Measurements from ENCODE around the gene ANKRD39.

The ANKRD39 gene

GRCh38 chr2:96826546-96827278 is 31.1 kb downstream of the ANKRD39 start:
- no peak for DNase-seq

DNA sequence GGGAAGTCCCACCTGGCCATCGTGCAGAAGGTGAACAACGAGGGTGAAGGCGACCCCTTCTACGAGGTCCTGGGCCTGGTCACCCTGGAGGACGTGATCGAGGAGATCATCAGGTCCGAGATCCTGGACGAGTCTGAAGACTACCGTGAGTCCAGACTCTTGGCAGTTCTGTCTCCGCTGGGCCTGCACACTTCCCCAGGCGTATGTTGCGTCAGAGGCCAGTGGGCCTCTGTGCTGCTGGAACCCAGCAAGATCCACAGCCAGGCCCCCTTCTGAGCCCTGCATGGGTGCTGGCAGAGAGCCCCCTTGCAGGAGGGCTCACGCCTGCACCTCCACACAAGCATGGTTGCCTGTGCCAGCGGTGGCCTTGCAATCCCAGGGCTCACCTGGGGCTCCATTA is 32.8 kb downstream of the ANKRD39 start:
- no peak for DNase-seq

- DNase-seq: no peak
Measured at GRCh38 chr2:96824079-96824870, 33.5 kb downstream of the ANKRD39 start.

- no peak for DNase-seq
Measured at GRCh38 chr2:96823198-96823597, 34.6 kb downstream of the ANKRD39 start.

- DNase-seq: no peak
Measured at GRCh38 chr2:96822786-96823185, 35.0 kb downstream of the ANKRD39 start.

GRCh38 chr2:96821113-96821675 is 36.6 kb downstream of the ANKRD39 start:
- DNase-seq: no peak

DNA sequence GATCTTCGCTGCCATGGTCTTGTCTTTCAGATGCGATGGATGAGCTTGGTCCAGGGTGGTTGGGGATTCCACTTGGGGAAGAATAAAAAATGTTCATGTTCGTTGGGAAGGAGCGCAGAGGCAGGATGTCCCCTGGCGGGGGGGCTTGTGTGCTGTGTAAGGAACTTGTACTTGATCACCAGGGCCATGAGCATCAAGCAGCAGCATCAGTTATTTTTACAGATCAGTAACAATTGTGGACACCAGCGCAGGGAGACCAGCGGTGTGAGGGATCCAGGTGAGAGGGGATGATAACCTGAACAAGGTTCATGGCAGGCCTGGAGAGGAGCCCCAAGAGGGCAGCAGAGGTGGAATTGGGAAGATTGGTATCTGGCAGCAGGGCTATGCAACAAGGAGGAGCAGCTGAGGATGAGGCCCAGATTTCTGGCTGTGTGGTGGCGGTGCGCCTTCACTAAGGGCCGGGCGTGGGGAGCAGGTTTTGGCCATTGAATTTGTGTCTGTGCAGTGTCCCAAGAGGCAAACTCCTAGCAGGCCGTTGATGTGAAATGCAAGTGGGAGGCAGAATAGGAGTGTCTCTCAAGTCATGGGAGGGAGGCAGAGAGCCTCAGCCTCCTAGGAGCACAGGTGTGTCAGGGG is 37.8 kb downstream of the ANKRD39 start:
- DNase-seq: no peak

DNA sequence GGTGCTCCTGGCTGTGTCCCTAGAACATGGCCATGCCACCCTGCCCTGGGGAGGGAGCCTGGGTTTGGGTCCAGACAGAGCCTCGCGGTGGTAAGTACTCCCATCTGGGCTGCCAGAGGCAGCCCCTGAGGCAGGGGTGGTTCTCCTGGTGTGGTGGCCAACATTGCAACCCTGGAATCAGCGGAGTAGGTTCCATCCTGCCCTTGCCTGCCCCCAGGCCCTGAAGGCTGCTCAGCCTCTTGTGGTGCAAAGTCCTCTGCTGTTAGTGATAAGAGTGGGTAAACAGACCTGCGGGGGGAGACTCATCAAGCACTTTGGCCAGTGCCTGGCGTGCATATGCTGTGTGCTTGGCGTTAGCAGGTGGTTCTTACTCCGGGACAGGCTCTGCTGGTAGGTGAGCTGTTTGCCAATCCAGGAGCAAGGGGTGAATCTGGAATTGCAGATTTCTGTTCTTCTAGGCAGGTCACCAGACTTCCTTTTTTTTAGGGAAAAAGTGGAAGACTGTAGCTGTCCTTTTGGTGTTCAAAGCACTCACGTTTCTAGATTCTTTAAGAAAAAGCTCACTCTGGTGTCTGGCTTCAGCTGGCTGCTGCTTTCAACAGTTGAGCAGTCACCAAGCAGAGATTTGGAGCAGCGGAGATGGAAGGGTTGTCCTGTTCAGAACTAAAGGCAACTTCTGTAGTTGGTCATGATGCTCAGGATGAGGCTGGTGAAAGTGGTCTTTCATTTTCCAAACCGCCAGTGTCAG is 38.5 kb downstream of the ANKRD39 start:
- no peak for DNase-seq

DNA sequence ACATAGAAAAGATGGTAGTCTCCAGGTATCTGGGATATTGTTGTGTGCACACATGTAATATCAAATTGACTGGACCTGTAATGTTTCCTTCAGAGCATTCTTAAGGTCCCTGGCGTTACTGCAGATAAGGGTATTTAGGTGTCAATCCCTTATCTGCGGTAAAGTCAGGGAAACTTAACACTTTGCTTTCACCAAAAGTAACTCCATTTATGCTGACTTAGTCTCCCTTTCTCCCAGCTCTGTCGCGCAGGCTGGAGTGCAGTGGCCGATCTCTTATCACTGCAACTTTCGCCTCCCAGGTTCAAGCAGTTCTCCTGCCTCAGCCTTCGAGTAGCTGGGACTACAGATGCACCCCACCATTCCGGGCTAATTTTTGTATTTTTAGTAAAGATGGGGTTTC is 39.9 kb downstream of the ANKRD39 start:
- no peak for DNase-seq

DNA sequence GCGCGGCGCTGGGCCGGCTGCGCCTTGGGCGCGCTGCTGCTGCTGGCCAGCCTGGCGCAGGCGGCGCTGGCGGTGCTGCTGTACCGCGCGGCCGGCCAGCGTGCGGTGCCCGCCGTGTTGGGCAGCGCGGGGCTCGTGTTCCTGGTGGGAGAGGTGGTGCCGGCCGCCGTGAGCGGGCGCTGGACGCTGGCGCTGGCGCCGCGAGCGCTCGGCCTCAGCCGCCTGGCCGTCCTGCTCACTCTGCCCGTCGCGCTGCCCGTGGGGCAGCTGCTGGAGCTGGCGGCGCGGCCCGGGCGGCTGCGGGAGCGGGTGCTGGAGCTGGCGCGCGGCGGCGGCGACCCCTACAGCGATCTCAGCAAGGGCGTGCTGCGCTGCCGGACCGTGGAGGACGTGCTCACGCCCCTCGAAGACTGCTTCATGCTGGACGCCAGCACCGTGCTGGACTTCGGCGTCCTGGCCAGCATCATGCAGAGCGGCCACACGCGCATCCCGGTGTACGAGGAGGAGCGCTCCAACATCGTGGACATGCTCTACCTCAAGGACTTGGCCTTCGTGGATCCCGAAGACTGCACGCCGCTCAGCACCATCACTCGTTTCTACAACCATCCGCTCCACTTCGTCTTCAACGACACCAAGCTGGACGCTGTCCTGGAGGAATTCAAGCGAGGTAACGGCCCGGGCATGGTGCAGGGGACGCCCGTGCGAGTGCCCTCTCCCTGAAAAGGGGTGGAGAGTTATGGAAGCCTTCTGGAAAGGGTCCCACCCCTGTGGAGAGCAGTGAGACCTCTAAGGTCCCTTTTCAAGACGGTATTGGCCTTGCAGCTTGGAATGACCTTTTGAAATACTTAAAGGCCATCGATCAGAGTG is 40.7 kb downstream of the ANKRD39 start:
- peak; percentile 40 to 79 (median 67) for DNase-seq

DNA sequence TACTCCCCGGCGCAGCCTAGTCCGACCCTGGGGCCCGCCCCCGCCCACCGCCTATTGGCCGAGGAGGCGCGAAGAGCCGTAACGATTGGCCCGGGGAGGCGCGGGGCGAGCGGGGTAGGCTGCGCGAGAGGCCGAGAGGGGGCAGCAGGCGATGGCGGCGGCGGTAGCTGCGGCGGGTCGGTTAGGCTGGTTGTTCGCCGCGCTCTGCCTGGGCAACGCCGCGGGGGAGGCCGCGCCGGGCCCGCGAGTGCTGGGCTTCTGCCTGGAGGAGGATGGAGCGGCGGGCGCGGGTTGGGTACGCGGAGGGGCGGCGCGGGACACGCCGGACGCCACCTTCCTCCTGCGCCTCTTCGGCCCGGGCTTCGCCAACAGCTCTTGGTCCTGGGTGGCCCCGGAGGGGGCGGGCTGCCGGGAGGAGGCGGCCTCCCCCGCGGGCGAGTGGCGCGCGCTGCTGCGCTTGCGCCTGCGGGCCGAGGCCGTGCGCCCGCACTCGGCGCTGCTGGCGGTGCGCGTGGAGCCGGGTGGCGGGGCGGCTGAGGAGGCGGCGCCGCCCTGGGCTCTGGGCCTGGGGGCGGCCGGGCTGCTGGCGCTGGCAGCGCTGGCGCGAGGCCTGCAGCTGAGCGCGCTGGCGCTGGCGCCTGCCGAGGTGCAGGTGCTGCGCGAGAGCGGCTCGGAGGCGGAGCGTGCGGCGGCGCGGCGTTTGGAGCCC is 41.5 kb downstream of the ANKRD39 start, which contains the start of gene CNNM3:
Gene CNNM3, plus strand, starts transcription at position 142 of the 709 bp plus-strand sequence. Its CDS starts 10 bp downstream, at position 152.
- peak; percentile 95 to 99 (median 98) for DNase-seq

- DNase-seq: peak in 2 of 3 donors; percentile 7 to 21
Measured at GRCh38 chr2:96815326-96816126, 42.3 kb downstream of the ANKRD39 start.

DNA sequence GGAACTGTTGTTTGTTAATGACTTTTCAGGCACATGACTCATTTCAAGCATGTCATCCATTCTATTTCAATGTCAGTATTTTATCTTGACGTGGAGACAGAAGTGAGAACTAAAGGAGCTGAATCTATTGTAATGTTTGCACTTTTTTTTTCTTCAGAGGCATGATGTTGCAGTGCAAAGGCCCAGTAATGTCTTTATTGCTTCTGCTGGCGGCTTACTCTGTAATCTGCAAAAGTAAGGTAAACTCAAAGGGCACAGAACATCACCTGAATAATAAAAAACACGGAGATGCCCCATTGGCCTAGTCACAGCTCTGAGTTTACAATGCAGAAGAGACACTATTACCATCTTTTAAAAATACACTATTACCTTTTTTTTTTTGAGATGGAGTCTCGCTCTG is 44.2 kb downstream of the ANKRD39 start:
- no peak for DNase-seq

GRCh38 chr2:96811917-96812316 is 45.9 kb downstream of the ANKRD39 start:
- DNase-seq: no peak

- DNase-seq: no peak
Measured at GRCh38 chr2:96810783-96811192, 47.0 kb downstream of the ANKRD39 start.

DNA sequence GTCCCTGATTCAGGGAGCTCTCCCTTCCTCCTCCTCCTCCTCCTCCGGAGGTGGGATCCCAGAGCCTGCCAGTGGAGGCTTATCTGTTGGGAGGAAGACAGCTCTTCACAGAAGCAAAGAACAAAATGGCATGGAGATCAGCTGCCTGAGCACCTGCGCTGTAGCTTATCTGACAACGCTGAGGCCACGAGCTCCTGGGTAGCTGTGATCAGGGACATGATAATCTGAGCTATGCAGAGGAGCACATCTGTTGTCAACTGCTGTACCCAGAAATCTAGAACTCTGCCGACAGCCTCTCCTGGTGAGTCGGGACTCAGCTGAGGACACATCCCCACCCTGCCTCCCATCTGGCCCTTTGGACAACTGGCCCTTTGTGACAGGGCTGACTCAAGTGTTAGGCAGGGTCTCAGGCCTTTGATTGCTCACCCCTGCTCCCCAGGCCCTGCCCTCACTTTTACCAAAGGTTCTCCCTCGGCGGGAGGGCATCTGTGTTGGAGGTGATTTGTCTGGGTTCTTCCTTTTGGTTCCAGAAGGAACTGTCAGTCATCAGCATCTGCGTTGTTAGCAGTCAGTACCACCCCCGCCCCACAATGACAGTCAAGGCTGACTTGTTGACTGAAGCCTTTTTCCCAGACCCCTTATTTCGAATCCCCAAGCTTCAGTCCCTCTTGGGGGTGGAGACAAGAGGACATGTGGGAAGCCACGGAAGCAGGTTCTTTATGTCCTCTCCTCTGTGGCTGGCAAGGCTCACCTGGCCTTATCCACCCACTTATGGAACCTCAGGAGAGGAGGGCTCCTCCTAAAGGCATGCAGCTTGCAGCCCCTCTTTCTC is 47.6 kb downstream of the ANKRD39 start:
- no peak for DNase-seq

DNA sequence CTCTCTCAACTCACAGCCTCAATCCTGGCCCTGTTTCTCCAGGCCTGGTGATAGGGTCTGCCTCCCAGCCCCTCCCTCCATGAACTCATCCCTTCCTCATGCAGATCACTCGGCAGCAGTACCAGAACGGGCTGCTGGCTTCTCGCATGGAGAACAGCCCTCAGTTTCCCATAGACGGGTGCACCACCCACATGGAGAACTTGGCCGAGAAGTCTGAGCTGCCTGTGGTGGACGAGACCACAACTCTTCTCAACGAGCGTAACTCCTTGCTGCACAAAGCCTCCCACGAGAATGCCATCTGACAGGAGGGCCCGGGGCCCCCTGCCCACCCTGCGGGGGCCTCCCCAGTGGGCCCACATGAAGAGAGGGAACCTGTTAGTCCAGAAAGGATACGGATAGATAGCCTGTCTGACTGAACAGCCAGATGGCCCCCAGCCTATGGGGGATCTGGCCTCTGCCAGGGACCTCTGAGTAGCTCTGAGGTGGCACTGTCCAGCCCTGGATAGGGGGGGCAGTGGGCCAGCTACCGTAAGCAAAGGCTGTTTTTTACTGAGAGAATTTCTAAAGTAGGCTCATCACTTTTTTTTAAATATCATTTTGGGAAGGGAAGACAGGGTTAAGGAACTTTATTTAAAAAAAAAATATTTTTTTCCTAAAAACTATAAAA is 48.5 kb downstream of the ANKRD39 start:
- no peak for DNase-seq

- no peak for DNase-seq
Measured at GRCh38 chr2:96808176-96808837, 49.5 kb downstream of the ANKRD39 start.

Data from suppressor macrophage treated with lipopolysaccharide for 1 hour (primary cell).